ENCODE results near the gene MAPKAPK3.
A peak's percentile ranks its signal among the peaks of the same experiment; 100 is the strongest.

The MAPKAPK3 gene

GRCh38 chr3:50587806-50588758 is 28.9 kb upstream of the MAPKAPK3 start:
- DNase-seq, result no peak

- DNase-seq, result no peak
These were observed 28.1 kb upstream of the MAPKAPK3 start for GRCh38 chr3:50588759-50589433.

- DNase-seq, result no peak
These were observed 25.7 kb upstream of the MAPKAPK3 start for GRCh38 chr3:50591196-50591741.

GRCh38 chr3:50592568-50592967 is 24.4 kb upstream of the MAPKAPK3 start:
- no peak for DNase-seq

- DNase-seq, result no peak
These were observed 22.6 kb upstream of the MAPKAPK3 start for GRCh38 chr3:50594253-50594785.

GRCh38 chr3:50599115-50599715 is 17.7 kb upstream of the MAPKAPK3 start:
- DNase-seq, result no peak

GRCh38 chr3:50599716-50600118 is 17.2 kb upstream of the MAPKAPK3 start:
- DNase-seq, result no peak

- no peak for DNase-seq
These were observed 16.7 kb upstream of the MAPKAPK3 start for GRCh38 chr3:50600141-50600753.

GRCh38 chr3:50600841-50601591 is 15.9 kb upstream of the MAPKAPK3 start:
- DNase-seq, result peak; percentile 72

GRCh38 chr3:50602595-50603191 is 14.3 kb upstream of the MAPKAPK3 start:
- DNase-seq, result no peak

- DNase-seq, result no peak
These were observed 13.5 kb upstream of the MAPKAPK3 start for GRCh38 chr3:50603261-50604109.

GRCh38 chr3:50604110-50604621 is 12.8 kb upstream of the MAPKAPK3 start:
- DNase-seq, result no peak

GRCh38 chr3:50604628-50605588 is 12.0 kb upstream of the MAPKAPK3 start:
- DNase-seq, result no peak

GRCh38 chr3:50605901-50606326 is 11.0 kb upstream of the MAPKAPK3 start:
- no peak for DNase-seq

- DNase-seq, result no peak
These were observed 10.4 kb upstream of the MAPKAPK3 start for GRCh38 chr3:50606596-50606995.

GRCh38 chr3:50607271-50608091 is 9.5 kb upstream of the MAPKAPK3 start:
- no peak for DNase-seq

GRCh38 chr3:50608278-50608677 is 8.7 kb upstream of the MAPKAPK3 start:
- DNase-seq, result no peak
